ENCODE measurements around the gene BNIP5.
A peak's percentile ranks its signal among the peaks of the same experiment; 100 is the strongest.

DNA sequence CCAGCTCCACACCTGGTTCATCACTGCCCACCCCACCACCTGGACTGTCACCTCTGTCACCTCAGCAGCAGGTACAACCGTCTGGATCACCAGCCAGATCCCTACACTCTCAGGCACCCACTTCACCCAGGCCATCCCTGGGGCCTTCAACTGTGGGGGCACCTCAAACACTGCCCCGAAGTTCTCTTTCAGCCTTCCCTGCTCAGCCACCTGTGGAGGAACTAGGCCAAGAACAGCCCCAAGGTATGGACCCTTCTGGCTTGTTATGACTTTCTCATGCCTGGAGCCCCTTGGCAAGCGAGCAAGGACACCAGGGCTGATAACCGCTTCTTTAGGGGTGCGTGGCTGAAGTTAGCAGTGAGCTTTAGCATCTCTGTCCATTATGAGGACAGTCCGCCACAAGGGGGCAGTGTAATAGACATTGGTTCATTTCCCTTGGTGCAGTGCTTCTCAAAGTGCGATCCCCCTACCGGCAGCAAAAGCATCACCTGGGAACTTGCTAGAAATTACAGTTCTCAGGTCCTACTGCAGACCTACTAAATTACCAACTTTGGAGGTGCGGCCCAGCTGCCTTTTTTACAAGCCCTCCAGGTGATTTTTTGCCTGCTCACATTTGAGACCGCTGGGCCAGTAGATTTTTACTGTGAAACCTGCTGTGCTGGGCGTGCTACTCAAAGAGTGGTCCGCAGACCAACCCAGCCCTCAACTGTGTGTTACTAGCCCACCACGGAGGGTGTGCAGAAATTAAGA is 34.3 kb downstream of the BNIP5 start:
- TF ChIP-seq CTCF (IDR thresholded peaks at IDR 0.05) (peak in 5 of 7 experiments; percentile 75 to 95 (median 89)), POLR2A (IDR thresholded peaks at IDR 0.05) (no peak), EP300 (IDR thresholded peaks at IDR 0.05) (no peak)

All from stomach (tissue), 4 donors.